HCT116 (cell line): Measurements from ENCODE around the gene AOPEP. TPM values are rescaled to one million over a fixed set of nuclear protein-coding genes. Genes with fewer than 3 reads are reported as not detected.

Experiments
- ATAC-seq: fragments of 200-7000 bp; cut with Tn5 transposase; 2 replicates; pipeline ENCODE4 v1.9.1; 2020; ENCODE audit warnings: mild to moderate bottlenecking, moderate library complexity
- BruUV-seq: library from RNA; stranded (reverse); fragments of 400-500 nt; replicated peaks from 2 replicates; lab custom pipeline; 2021; lab: Mats Ljungman, UMichigan
- CTCF ChIA-PET: fragments of 300-600 bp; sonication (Branson Sonifier 250); formaldehyde crosslinking; loops from one replicate; lab custom pipeline; 2021; ENCODE audit warnings: antibody characterized with exemption; lab: Charles Lee
- POLR2A ChIA-PET: fragments of 300-600, 350-600 bp; sonication (Branson Sonifier 250); formaldehyde crosslinking; loops from one replicate; lab custom pipeline; 2021; ENCODE audit warnings: antibody characterized with exemption; lab: Charles Lee
- RAD21 ChIA-PET, 2 experiments: fragments of 300-600 bp; sonication (Branson Sonifier 250); formaldehyde crosslinking; loops; one replicate each; lab custom pipeline; 2023; ENCODE audit warnings: low total read pairs in 2 of 2; ENCODE audit not compliant: uncharacterized antibody in 2 of 2, unreplicated experiment in 2 of 2, low non-redundant PET in 1 of 2; lab: Charles Lee
- DNase-seq: peaks from one replicate; pipeline ENCODE4 v3.0.0-alpha.2; 2010; ENCODE audit warnings: low read depth, low spot score
- H2AFZ ChIP-seq: fragments of 200-600 bp; shearing (Covaris generic), sonication (generic); 2 replicates; pipeline ENCODE4 v1.6.1; 2017; ENCODE audit warnings: low read depth, mixed run types, mixed read lengths, antibody characterized with exemption, low read length; ENCODE audit not compliant: poor library complexity, severe bottlenecking
- H3K27ac ChIP-seq: 2 replicates; pipeline ENCODE4 v1.5.1; 2012; ENCODE audit warnings: low read depth, low read length
- H3K27me3 ChIP-seq: fragments of 200-600 bp; sonication (generic); 2 replicates; pipeline ENCODE4 v1.6.1; 2016; ENCODE audit warnings: mixed run types, low read length, mixed read lengths; ENCODE audit not compliant: insufficient read depth
- H3K36me3 ChIP-seq, 2 experiments: fragments of 200-500 bp in 1 of 2; fragments of 200-600 bp in 1 of 2; sonication (Bioruptor generic) in 1 of 2; sonication (generic) in 1 of 2; 2 replicates each; pipeline versions ENCODE4 v1.5.1 to v1.6.1; 2014 to 2016; ENCODE audit warnings: low read length in 2 of 2, inconsistent platforms in 1 of 2, mixed read lengths in 1 of 2, mixed run types in 1 of 2; ENCODE audit not compliant: insufficient read depth in 2 of 2, control insufficient read depth in 1 of 2
- H3K4me1 ChIP-seq, 2 experiments: fragments of 200-600 bp in 1 of 2; sonication (generic) in 1 of 2; 2 replicates each; pipeline versions ENCODE4 v1.5.1 to v1.6.1; 2012 to 2017; ENCODE audit warnings: low read length in 2 of 2, inconsistent platforms in 1 of 2, mild to moderate bottlenecking in 1 of 2, mixed read lengths in 1 of 2, mixed run types in 1 of 2, moderate library complexity in 1 of 2; ENCODE audit not compliant: insufficient read depth in 2 of 2, control insufficient read depth in 1 of 2
- H3K4me2 ChIP-seq: fragments of 200-600 bp; sonication (generic); 2 replicates; pipeline ENCODE4 v1.6.1; 2017; ENCODE audit warnings: mixed run types, low read length, mixed read lengths
- H3K4me3 ChIP-seq, 2 experiments: fragments of 200-600 bp in 1 of 2; sonication (generic) in 1 of 2; replicated peaks in 1 of 2; 2 replicates each; pipeline ENCODE4 v1.5.1; 2011 to 2016; ENCODE audit warnings: low read length in 2 of 2, control low read depth in 1 of 2, low read depth in 1 of 2, mild to moderate bottlenecking in 1 of 2, mixed read lengths in 1 of 2, mixed run types in 1 of 2
- H3K79me2 ChIP-seq: fragments of 200-600 bp; sonication (generic); 2 replicates; pipeline ENCODE4 v1.6.1; 2017; ENCODE audit warnings: mild to moderate bottlenecking, mixed run types, low read length, moderate library complexity, mixed read lengths; ENCODE audit not compliant: insufficient read depth
- H3K9ac ChIP-seq: fragments of 200-600 bp; sonication (generic); 2 replicates; pipeline ENCODE4 v1.6.1; 2016; ENCODE audit warnings: low read length, mixed read lengths
- H3K9me2 ChIP-seq: fragments of 200-600 bp; sonication (generic), shearing (Covaris generic); 2 replicates; pipeline ENCODE4 v1.6.1; 2017; ENCODE audit warnings: mixed run types, mild to moderate bottlenecking, moderate library complexity; ENCODE audit not compliant: insufficient read depth
- H3K9me3 ChIP-seq, 2 experiments: fragments of 200-500 bp in 1 of 2; fragments of 200-600 bp in 1 of 2; sonication (Bioruptor generic) in 1 of 2; sonication (generic) in 1 of 2; 2 replicates each; pipeline ENCODE4 v1.6.1; 2014 to 2017; ENCODE audit warnings: low read length in 2 of 2, mixed read lengths in 2 of 2, inconsistent platforms in 1 of 2, low read depth in 1 of 2, mild to moderate bottlenecking in 1 of 2, mixed run types in 1 of 2, moderate library complexity in 1 of 2; ENCODE audit not compliant: control insufficient read depth in 1 of 2, insufficient read depth in 1 of 2
- H4K20me1 ChIP-seq: fragments of 200-600 bp; sonication (generic), shearing (Covaris generic); 2 replicates; pipeline ENCODE4 v1.6.1; 2017; ENCODE audit warnings: mixed run types, mild to moderate bottlenecking, moderate library complexity; ENCODE audit not compliant: insufficient read depth
- EGR1 ChIP-seq: IDR thresholded peaks from 2 replicates; pipeline ENCODE4 v1.6.1; 2012; ENCODE audit warnings: low read depth
- ELF1 ChIP-seq: IDR thresholded peaks from 2 replicates; pipeline ENCODE4 v1.6.1; 2012; ENCODE audit warnings: low read depth, borderline replicate concordance
- EZH2 ChIP-seq: fragments of 200-600 bp; sonication (generic); IDR thresholded peaks from 2 replicates; pipeline ENCODE4 v1.6.1; 2017; ENCODE audit warnings: antibody characterized with exemption, mixed run types
- FOSL1 ChIP-seq: IDR thresholded peaks from 2 replicates; pipeline ENCODE4 v1.6.1; 2012; ENCODE audit warnings: low read depth
- RAD21 ChIP-seq: IDR thresholded peaks from 2 replicates; pipeline ENCODE4 v1.6.1; 2012; ENCODE audit warnings: low read depth, mild to moderate bottlenecking
- YY1 ChIP-seq: IDR thresholded peaks from 2 replicates; pipeline ENCODE4 v1.6.1; 2011; ENCODE audit warnings: low read length, low read depth, moderate library complexity, mild to moderate bottlenecking; ENCODE audit not compliant: insufficient replicate concordance; ENCODE audit errors: extremely low read depth
- intact Hi-C: fragments of 100-400 bp; cut with micrococcal nuclease; formaldehyde crosslinking; loops from 2 replicates; pipeline ENCODE4 v1.10.0; 2022
- total RNA-seq: library from RNA; stranded (reverse); gene quantifications from one replicate; pipeline ENCODE4 v1.2.1, GENCODE V29; 2021; ENCODE audit not compliant: unreplicated experiment
- TF ChIP-seq, protein P1 (sequence below): IDR thresholded peaks from 2 replicates; pipeline ENCODE4 v1.6.1; 2012
- TF ChIP-seq, protein P2 (sequence below): IDR thresholded peaks from 2 replicates; pipeline ENCODE4 v1.6.1; 2012; ENCODE audit warnings: low read depth
- TF ChIP-seq, protein P3 (sequence below): IDR thresholded peaks from 2 replicates; pipeline ENCODE4 v1.6.1; 2011; ENCODE audit warnings: mild to moderate bottlenecking, low read length, moderate library complexity; ENCODE audit not compliant: insufficient replicate concordance; ENCODE audit errors: extremely low read depth
- TF ChIP-seq, protein P4 (sequence below): IDR thresholded peaks from 2 replicates; pipeline ENCODE4 v1.6.1; 2012

AOPEP gene
- total RNA-seq, 1 experiment from 2014 or later, result 15.1 TPM

DNA sequence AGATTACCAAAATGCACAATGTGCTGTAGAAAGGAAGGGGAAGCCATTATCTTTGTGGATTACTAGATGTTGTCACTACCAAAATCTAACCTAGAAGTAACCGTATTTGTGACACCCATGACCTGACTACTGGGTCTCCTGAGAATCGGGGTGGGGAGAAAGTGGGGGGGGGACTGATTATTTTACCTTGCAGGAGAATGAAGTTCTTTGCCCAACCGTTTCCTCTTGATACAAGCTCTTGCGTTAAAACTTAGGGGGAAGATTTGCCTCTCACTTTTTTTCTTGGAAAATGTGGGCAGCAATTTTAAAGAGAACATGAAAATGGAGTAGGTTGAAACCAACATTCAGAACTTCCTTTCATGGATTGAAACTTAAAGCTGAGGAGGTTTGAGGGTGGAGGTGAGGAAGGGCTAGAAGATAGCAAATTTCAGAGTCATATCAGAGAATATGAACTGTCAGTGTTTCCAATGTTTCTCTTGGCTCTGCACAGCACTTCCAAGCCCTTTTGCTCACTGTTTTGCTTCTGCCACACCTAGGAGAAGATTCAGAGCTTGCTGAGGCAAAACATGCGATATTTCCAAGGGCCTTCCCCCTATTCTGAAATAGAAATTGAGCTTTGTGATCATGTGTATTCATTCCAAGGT, 280.8 kb downstream of the AOPEP start:
- no peak overlapping the region for H3K4me3 ChIP-seq
- intact Hi-C loops, result loop anchor here (5.0 kb wide), 1 partner anchor 225 kb away; no protein-coding TSS in a partner anchor
- peaks cover 6 to 22% of the 10 kb centered on the region in 2 experiments for H3K4me1 ChIP-seq
- no TSS peak for BruUV-seq
- no peaks in the 10 kb centered on the region for H3K79me2 ChIP-seq
- DNase-seq (no peak), ATAC-seq (no peak)
- no peaks in the 10 kb centered on the region for H3K27me3 ChIP-seq
- H3K9me3 ChIP-seq, result no peaks in the 10 kb centered on the region
- H3K36me3 ChIP-seq, result no peaks in the 10 kb centered on the region
- H3K9ac ChIP-seq, result no peak overlapping the region
- H3K27ac ChIP-seq, result no peak overlapping the region
- RAD21 ChIA-PET, result interaction anchor here in 1 of 2 experiments (0.6 kb wide), 1 partner anchor 225 kb away, joined by 3 read pairs; no protein-coding TSS in a partner anchor
- no peak overlapping the region for H2AFZ ChIP-seq
- H3K9me2 ChIP-seq, result no peaks in the 10 kb centered on the region
- no peaks in the 10 kb centered on the region for H4K20me1 ChIP-seq
- no peak for TF ChIP-seq EZH2
- TF ChIP-seq FOSL1, result no peak
- TF ChIP-seq YY1, result no peak
- TF ChIP-seq, protein P1, sequence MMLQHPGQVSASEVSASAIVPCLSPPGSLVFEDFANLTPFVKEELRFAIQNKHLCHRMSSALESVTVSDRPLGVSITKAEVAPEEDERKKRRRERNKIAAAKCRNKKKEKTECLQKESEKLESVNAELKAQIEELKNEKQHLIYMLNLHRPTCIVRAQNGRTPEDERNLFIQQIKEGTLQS, result no peak
- no peak for TF ChIP-seq EGR1
- TF ChIP-seq, protein P2, sequence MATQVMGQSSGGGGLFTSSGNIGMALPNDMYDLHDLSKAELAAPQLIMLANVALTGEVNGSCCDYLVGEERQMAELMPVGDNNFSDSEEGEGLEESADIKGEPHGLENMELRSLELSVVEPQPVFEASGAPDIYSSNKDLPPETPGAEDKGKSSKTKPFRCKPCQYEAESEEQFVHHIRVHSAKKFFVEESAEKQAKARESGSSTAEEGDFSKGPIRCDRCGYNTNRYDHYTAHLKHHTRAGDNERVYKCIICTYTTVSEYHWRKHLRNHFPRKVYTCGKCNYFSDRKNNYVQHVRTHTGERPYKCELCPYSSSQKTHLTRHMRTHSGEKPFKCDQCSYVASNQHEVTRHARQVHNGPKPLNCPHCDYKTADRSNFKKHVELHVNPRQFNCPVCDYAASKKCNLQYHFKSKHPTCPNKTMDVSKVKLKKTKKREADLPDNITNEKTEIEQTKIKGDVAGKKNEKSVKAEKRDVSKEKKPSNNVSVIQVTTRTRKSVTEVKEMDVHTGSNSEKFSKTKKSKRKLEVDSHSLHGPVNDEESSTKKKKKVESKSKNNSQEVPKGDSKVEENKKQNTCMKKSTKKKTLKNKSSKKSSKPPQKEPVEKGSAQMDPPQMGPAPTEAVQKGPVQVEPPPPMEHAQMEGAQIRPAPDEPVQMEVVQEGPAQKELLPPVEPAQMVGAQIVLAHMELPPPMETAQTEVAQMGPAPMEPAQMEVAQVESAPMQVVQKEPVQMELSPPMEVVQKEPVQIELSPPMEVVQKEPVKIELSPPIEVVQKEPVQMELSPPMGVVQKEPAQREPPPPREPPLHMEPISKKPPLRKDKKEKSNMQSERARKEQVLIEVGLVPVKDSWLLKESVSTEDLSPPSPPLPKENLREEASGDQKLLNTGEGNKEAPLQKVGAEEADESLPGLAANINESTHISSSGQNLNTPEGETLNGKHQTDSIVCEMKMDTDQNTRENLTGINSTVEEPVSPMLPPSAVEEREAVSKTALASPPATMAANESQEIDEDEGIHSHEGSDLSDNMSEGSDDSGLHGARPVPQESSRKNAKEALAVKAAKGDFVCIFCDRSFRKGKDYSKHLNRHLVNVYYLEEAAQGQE, result no peak
- no peak for TF ChIP-seq ELF1
- TF ChIP-seq, protein P3, sequence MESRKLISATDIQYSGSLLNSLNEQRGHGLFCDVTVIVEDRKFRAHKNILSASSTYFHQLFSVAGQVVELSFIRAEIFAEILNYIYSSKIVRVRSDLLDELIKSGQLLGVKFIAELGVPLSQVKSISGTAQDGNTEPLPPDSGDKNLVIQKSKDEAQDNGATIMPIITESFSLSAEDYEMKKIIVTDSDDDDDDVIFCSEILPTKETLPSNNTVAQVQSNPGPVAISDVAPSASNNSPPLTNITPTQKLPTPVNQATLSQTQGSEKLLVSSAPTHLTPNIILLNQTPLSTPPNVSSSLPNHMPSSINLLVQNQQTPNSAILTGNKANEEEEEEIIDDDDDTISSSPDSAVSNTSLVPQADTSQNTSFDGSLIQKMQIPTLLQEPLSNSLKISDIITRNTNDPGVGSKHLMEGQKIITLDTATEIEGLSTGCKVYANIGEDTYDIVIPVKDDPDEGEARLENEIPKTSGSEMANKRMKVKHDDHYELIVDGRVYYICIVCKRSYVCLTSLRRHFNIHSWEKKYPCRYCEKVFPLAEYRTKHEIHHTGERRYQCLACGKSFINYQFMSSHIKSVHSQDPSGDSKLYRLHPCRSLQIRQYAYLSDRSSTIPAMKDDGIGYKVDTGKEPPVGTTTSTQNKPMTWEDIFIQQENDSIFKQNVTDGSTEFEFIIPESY, result no peak
- TF ChIP-seq RAD21, result no peak
- TF ChIP-seq, protein P4, sequence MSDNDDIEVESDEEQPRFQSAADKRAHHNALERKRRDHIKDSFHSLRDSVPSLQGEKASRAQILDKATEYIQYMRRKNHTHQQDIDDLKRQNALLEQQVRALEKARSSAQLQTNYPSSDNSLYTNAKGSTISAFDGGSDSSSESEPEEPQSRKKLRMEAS, result no peak
- no peak overlapping the region for H3K4me2 ChIP-seq
- CTCF ChIA-PET, result no interaction called here
- POLR2A ChIA-PET, result no interaction called here
